ENCODE measurements around the gene APBA1. TPM values are rescaled to one million over a fixed set of nuclear protein-coding genes. Genes with fewer than 3 reads are reported as not detected.

APBA1 gene
- total and polyA plus RNA-seq, 2 donors (not counting 3 experiments of a cell fraction or from before 2014, with no cell fraction given) = 6.1 to 11.3 TPM

DNA sequence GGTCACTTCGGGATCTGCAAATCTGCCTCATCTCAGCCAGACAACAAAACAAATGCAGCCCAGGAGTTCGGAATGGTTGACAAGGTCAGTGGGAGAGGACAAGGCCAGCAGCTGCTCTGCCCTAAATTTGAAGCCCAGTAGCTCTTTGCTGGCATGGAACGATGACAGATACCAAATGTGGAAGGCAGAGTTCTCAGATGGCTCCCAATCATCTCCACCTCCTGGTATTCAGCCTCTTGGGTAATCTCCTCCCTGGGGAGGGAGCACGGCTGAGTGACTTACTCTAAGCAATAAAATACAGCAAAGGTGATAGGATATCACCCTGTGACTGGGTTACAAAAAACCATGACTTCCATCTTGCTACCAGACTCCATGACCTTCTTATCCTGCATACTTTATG, 174.4 kb downstream of the APBA1 start:
- H3K79me2 ChIP-seq (ENCODE audit: control insufficient read depth, insufficient read depth, low read length) = no peaks in the 10 kb centered on the region
- ChIA-PET POLR2A (no interaction called here), CTCF (no interaction called here)
- DNase-seq (ENCODE audit: low read depth, low spot score) (no peak), FAIRE-seq (no peak)
- no peak overlapping the region for H3K27ac ChIP-seq (ENCODE audit: insufficient read depth, low read depth, low read length)
- H3K9ac ChIP-seq (replicated peaks; ENCODE audit: extremely low read depth, insufficient read depth, low read length) = no peak overlapping the region
- no peaks in the 10 kb centered on the region for H4K20me1 ChIP-seq (replicated peaks; ENCODE audit: control insufficient read depth, extremely low read depth, insufficient read depth, low read length)
- TF ChIP-seq POLR2A (IDR thresholded peaks at IDR 0.05; ENCODE audit: low read depth, low read length) (no peak), EZH2 (IDR thresholded peaks at IDR 0.05; ENCODE audit: borderline replicate concordance, low read depth, low read length, severe bottlenecking) (no peak), MYC (IDR thresholded peaks at IDR 0.05; ENCODE audit: low read depth, low read length) (no peak), FOS (IDR thresholded peaks at IDR 0.05; ENCODE audit: borderline replicate concordance, insufficient read depth, low read length) (no peak), GATA2 (IDR thresholded peaks at IDR 0.05; ENCODE audit: insufficient read depth, insufficient read length, low read depth, low read length) (no peak), JUN (IDR thresholded peaks at IDR 0.05; ENCODE audit: borderline replicate concordance, insufficient read depth, insufficient read length, low read depth) (no peak)
- BruUV-seq (replicated peaks) = no TSS peak
- dilution Hi-C loops (cut with MboI; ENCODE audit: extremely low pct_ligation_motif_present, low sequenced_read_pairs) (no loop called here), intact Hi-C loops (cut with micrococcal nuclease) (loop anchor here (10.0 kb wide), 1 partner anchor 47 kb away; no protein-coding TSS in a partner anchor)
- H2AFZ ChIP-seq (ENCODE audit: low read depth, low read length) = no peak overlapping the region
- H3K4me3 ChIP-seq (replicated peaks in 1 of 3; ENCODE audit: insufficient read depth in 1 of 3, low read depth in 1 of 3, low read length in 3 of 3) = no peak overlapping the region
- H3K4me1 ChIP-seq (ENCODE audit: control insufficient read depth, extremely low read depth, insufficient read depth, low read length) = peaks cover 15% of the 10 kb centered on the region
- no peaks in the 10 kb centered on the region for H3K27me3 ChIP-seq (ENCODE audit: control insufficient read depth in 2 of 2, insufficient read depth in 2 of 2, low read length in 2 of 2)
- H3K9me3 ChIP-seq (replicated peaks; ENCODE audit: control insufficient read depth, insufficient read depth, low read length) = no peaks in the 10 kb centered on the region
- no peaks in the 10 kb centered on the region for H3K9me1 ChIP-seq (replicated peaks; ENCODE audit: control insufficient read depth, extremely low read depth, insufficient read depth, low read length)
- H3K4me2 ChIP-seq (ENCODE audit: insufficient read depth, low read length) = no peak overlapping the region
- H3K36me3 ChIP-seq (ENCODE audit: control insufficient read depth in 2 of 2, extremely low read depth in 1 of 2, insufficient read depth in 2 of 2, low read length in 2 of 2) = no peaks in the 10 kb centered on the region

DNA sequence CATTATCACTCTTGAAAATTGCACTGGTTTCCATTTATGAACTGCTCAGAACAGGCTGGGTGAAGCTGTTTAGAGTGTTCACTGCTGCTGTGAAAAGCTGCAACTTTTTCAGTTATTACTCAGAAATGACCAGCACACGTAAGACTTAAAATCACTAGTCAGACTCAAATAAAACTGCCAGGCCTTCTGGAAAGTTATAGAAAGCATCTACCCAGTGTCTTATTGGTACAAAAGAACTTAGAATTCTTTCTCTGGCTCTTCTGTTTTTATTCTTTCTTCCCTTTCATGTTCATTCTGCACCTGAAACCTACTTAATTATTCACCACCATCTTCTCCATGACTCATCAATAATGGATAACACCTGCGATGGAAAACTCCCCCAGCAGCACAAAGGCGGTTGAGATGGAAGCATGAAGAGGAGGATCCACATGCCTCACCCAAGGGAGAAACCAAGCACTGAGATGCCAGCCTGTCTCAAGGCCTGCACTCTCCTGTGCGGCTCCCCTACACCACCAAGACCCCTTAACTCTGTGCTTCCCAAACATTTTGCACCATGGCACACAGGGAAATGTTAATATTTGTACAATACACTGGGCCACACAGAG, 175.2 kb downstream of the APBA1 start:
- no peaks in the 10 kb centered on the region for H3K27me3 ChIP-seq (ENCODE audit: control insufficient read depth in 2 of 2, insufficient read depth in 2 of 2, low read length in 2 of 2)
- no peak overlapping the region for H3K27ac ChIP-seq (ENCODE audit: insufficient read depth, low read depth, low read length)
- FAIRE-seq (no peak), DNase-seq (ENCODE audit: low read depth, low spot score) (no peak)
- CTCF ChIA-PET = no interaction called here
- no peak overlapping the region for H3K9ac ChIP-seq (replicated peaks; ENCODE audit: extremely low read depth, insufficient read depth, low read length)
- H3K4me1 ChIP-seq (ENCODE audit: control insufficient read depth, extremely low read depth, insufficient read depth, low read length) = peaks cover 7% of the 10 kb centered on the region
- H3K36me3 ChIP-seq (ENCODE audit: control insufficient read depth in 2 of 2, extremely low read depth in 1 of 2, insufficient read depth in 2 of 2, low read length in 2 of 2) = no peaks in the 10 kb centered on the region
- no peak overlapping the region for H3K4me3 ChIP-seq (replicated peaks in 1 of 3; ENCODE audit: insufficient read depth in 1 of 3, low read depth in 1 of 3, low read length in 3 of 3)
- TF ChIP-seq, protein P1, sequence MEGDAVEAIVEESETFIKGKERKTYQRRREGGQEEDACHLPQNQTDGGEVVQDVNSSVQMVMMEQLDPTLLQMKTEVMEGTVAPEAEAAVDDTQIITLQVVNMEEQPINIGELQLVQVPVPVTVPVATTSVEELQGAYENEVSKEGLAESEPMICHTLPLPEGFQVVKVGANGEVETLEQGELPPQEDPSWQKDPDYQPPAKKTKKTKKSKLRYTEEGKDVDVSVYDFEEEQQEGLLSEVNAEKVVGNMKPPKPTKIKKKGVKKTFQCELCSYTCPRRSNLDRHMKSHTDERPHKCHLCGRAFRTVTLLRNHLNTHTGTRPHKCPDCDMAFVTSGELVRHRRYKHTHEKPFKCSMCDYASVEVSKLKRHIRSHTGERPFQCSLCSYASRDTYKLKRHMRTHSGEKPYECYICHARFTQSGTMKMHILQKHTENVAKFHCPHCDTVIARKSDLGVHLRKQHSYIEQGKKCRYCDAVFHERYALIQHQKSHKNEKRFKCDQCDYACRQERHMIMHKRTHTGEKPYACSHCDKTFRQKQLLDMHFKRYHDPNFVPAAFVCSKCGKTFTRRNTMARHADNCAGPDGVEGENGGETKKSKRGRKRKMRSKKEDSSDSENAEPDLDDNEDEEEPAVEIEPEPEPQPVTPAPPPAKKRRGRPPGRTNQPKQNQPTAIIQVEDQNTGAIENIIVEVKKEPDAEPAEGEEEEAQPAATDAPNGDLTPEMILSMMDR (IDR thresholded peaks at IDR 0.05; ENCODE audit: extremely low read depth in 1 of 2, insufficient read depth in 1 of 2, low read depth in 1 of 2, low read length in 2 of 2) = no peak
- TF ChIP-seq GATA2 (IDR thresholded peaks at IDR 0.05; ENCODE audit: insufficient read depth, insufficient read length, low read depth, low read length) = no peak
- TF ChIP-seq POLR2A (IDR thresholded peaks at IDR 0.05; ENCODE audit: low read depth, low read length) = no peak
- no peak for TF ChIP-seq FOS (IDR thresholded peaks at IDR 0.05; ENCODE audit: borderline replicate concordance, insufficient read depth, low read length)
- no peak for TF ChIP-seq EZH2 (IDR thresholded peaks at IDR 0.05; ENCODE audit: borderline replicate concordance, low read depth, low read length, severe bottlenecking)
- H3K4me2 ChIP-seq (ENCODE audit: insufficient read depth, low read length) = no peak overlapping the region
- POLR2A ChIA-PET = no interaction called here
- no peaks in the 10 kb centered on the region for H3K9me1 ChIP-seq (replicated peaks; ENCODE audit: control insufficient read depth, extremely low read depth, insufficient read depth, low read length)
- intact Hi-C loops (cut with micrococcal nuclease) = loop anchor here (10.0 kb wide), 1 partner anchor 48 kb away; no protein-coding TSS in a partner anchor
- no peaks in the 10 kb centered on the region for H3K79me2 ChIP-seq (ENCODE audit: control insufficient read depth, insufficient read depth, low read length)
- BruUV-seq (replicated peaks) = no TSS peak
- no peak overlapping the region for H2AFZ ChIP-seq (ENCODE audit: low read depth, low read length)
- no peaks in the 10 kb centered on the region for H3K9me3 ChIP-seq (replicated peaks; ENCODE audit: control insufficient read depth, insufficient read depth, low read length)
- no peaks in the 10 kb centered on the region for H4K20me1 ChIP-seq (replicated peaks; ENCODE audit: control insufficient read depth, extremely low read depth, insufficient read depth, low read length)
- dilution Hi-C loops (cut with MboI; ENCODE audit: extremely low pct_ligation_motif_present, low sequenced_read_pairs) = no loop called here
